Liver (tissue), 9 donors: ENCODE data around the gene SRGAP1. TPM values are rescaled to one million over a fixed set of nuclear protein-coding genes. Genes with fewer than 3 reads are reported as not detected.
"Not testable (repeated sequence)": the region's sequence is repeated elsewhere in the genome, so short reads cannot be mapped to it uniquely, and the experiment has no call there.

ENCODE experiments used
- DNase-seq: peaks from one replicate; pipeline ENCODE4 v3.0.0-alpha.2; 2017; ENCODE audit warnings: low spot score
- H3K27ac ChIP-seq, 2 donors: one replicate each; pipeline ENCODE4 v1.7.0; 2013; ENCODE audit warnings: inconsistent platforms in 2 of 2, low read length in 2 of 2, control low read depth in 1 of 2, low read depth in 1 of 2, mild to moderate bottlenecking in 1 of 2
- H3K27me3 ChIP-seq, 4 donors: one replicate each; pipeline versions ENCODE4 v1.6.1 to v1.7.0; 2013; ENCODE audit warnings: low read length in 3 of 4, inconsistent platforms in 1 of 4, mild to moderate bottlenecking in 1 of 4, moderate library complexity in 1 of 4; ENCODE audit not compliant: control insufficient read depth in 4 of 4, insufficient read depth in 4 of 4
- H3K36me3 ChIP-seq, 4 donors: one replicate each; pipeline versions ENCODE4 v1.6.1 to v1.7.0; 2013; ENCODE audit warnings: low read length in 3 of 4, mild to moderate bottlenecking in 3 of 4, low read depth in 1 of 4, moderate library complexity in 1 of 4; ENCODE audit not compliant: control insufficient read depth in 4 of 4, insufficient read depth in 3 of 4
- H3K4me1 ChIP-seq, 4 donors: one replicate each; pipeline versions ENCODE4 v1.6.1 to v1.7.0; 2013; ENCODE audit warnings: low read length in 3 of 4, mild to moderate bottlenecking in 3 of 4, moderate library complexity in 1 of 4; ENCODE audit not compliant: control insufficient read depth in 4 of 4, insufficient read depth in 4 of 4
- H3K4me3 ChIP-seq, 3 donors: one replicate each; pipeline versions ENCODE4 v1.6.1 to v1.7.0; 2013; ENCODE audit warnings: low read length in 3 of 3, control low read depth in 1 of 3, low read depth in 1 of 3, mild to moderate bottlenecking in 1 of 3
- H3K9ac ChIP-seq, 2 donors: one replicate each; pipeline ENCODE4 v1.7.0; 2013; ENCODE audit warnings: low read length in 2 of 2, mild to moderate bottlenecking in 2 of 2, moderate library complexity in 2 of 2, control low read depth in 1 of 2, low read depth in 1 of 2
- H3K9me3 ChIP-seq, 4 donors: one replicate each; pipeline versions ENCODE4 v1.6.1 to v1.7.0; 2013; ENCODE audit warnings: low read length in 3 of 4; ENCODE audit not compliant: control insufficient read depth in 4 of 4
- EGR1 ChIP-seq, 2 donors: IDR thresholded peaks; 2 replicates each; pipeline ENCODE4 v1.6.1; 2016 to 2018; ENCODE audit warnings: antibody characterized with exemption in 2 of 2, low read depth in 2 of 2
- FOXA1 ChIP-seq: IDR thresholded peaks from 2 replicates; pipeline ENCODE4 v1.6.1; 2016; ENCODE audit warnings: antibody characterized with exemption
- FOXA2 ChIP-seq: IDR thresholded peaks from 2 replicates; pipeline ENCODE4 v1.6.1; 2016; ENCODE audit warnings: antibody characterized with exemption
- GABPA ChIP-seq, 2 donors: IDR thresholded peaks in 1 of 2; conservative IDR thresholded peaks in 1 of 2; 2 replicates each; pipeline ENCODE4 v1.6.1; 2016; ENCODE audit warnings: antibody characterized with exemption in 2 of 2, mild to moderate bottlenecking in 1 of 2, moderate library complexity in 1 of 2
- NR2F2 ChIP-seq: IDR thresholded peaks from 2 replicates; pipeline ENCODE4 v1.6.1; 2016; ENCODE audit warnings: antibody characterized with exemption
- RXRA ChIP-seq, 2 donors: IDR thresholded peaks; 2 replicates each; pipeline ENCODE4 v1.6.1; 2017 to 2018; ENCODE audit warnings: antibody characterized with exemption in 2 of 2, mild to moderate bottlenecking in 1 of 2
- SP1 ChIP-seq: IDR thresholded peaks from 2 replicates; pipeline ENCODE4 v1.6.1; 2018; ENCODE audit warnings: antibody characterized with exemption, mild to moderate bottlenecking
- TAF1 ChIP-seq: conservative IDR thresholded peaks from 2 replicates; pipeline ENCODE4 v1.6.1; 2016; ENCODE audit warnings: antibody characterized with exemption, mild to moderate bottlenecking
- YY1 ChIP-seq: IDR thresholded peaks from 2 replicates; pipeline ENCODE4 v1.6.1; 2016; ENCODE audit warnings: antibody characterized with exemption, mild to moderate bottlenecking
- whole genome bisulfite sequencing: extraction: QIAGEN DNeasy Blood & Tissue Kit; methylation state at CpG from one replicate; pipeline ENCODE4 v1.1.7; 2013; 5-methylcytosine and 5-hydroxymethylcytosine counted together
- polyA plus RNA-seq, 2 donors: library from polyadenylated mRNA; stranded (reverse) in 1 of 2; unstranded in 1 of 2; fragments of 200-250 nt in 1 of 2; fragments of >200 nt in 1 of 2; fragmentation: Nextera tagmentation in 1 of 2; extraction: Ambion mirVana in 1 of 2; gene quantifications; one replicate each; pipeline versions ENCODE4 v1.2.1 to v1.2.3, GENCODE V29; 2013 to 2015
- total RNA-seq, 2 donors: library from RNA; depleted of rRNA; stranded (reverse); fragments of >200 nt; gene quantifications; one replicate each; pipeline ENCODE4 v1.2.3, GENCODE V29; 2014
- TF ChIP-seq, protein P1 (sequence below): IDR thresholded peaks from 2 replicates; pipeline ENCODE4 v1.6.1; 2016; ENCODE audit warnings: antibody characterized with exemption
- TF ChIP-seq, protein P2 (sequence below): fragments of 150-350 bp; IDR thresholded peaks from 2 replicates; pipeline ENCODE4 v1.5.1; 2017; ENCODE audit warnings: improper control_type of control experiment, low read depth, low read length; ENCODE audit not compliant: missing input control
- TF ChIP-seq, protein P3 (sequence below): IDR thresholded peaks from 2 replicates; pipeline ENCODE4 v1.6.1; 2016; ENCODE audit warnings: antibody characterized with exemption
- TF ChIP-seq, protein P4 (sequence below): IDR thresholded peaks from 2 replicates; pipeline ENCODE4 v1.6.1; 2016; ENCODE audit warnings: antibody characterized with exemption
- donor health status: healthy.
- donor health status: healthy.
- donor health status: healthy.
- donor health status: healthy.
- donor health status: healthy.

Gene SRGAP1
- total and polyA plus RNA-seq, 4 donors: 0.28 to 1.3 (median 0.85) TPM

DNA sequence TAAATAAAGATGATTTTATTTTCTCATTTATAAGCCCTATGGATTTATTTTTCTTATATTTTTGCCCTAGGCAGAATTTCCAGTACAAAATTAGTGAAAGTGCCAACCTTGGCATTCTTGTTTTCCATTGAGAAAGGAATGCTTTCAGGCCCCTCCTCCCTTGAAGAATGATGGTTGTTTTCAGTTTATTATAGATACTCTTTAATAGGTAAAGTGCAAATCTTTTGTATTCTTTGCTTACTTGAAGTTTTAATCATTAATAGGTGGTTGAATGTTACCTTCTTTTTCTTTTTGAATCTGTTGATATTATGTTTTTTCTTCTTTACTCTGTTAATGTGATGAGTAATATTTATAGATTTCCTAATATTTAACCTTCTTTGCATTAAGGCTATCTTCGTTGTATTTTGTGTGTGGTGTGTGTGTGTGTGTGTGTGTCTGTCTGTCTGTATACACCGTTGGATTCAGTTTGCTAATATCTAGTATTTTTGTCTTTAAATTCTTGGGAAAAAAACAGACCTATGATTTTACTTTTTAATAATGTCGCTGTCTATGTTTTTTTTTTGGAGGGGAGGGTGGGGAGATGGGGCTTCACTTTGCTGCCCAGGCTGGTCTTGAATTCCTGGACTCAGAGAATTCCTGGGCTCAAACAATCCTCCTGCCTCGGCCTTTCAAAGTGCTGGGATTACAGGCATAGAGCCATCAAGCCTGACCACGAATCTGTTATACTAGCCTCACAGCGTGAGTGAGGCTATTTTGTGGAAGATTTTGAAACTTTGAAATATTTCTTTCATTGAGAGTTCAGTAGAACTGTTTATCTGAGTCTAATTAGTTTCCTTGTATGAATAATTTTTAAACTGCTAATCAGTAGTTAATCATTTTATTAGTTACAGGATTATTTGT is 13.5 kb downstream of the SRGAP1 start:
- no peak overlapping the region for H3K4me3 ChIP-seq
- H3K4me1 ChIP-seq: peaks cover 6 to 10% (median 8%) of the 10 kb centered on the region in 4 donors
- no peaks in the 10 kb centered on the region for H3K9me3 ChIP-seq
- TF ChIP-seq, protein P1, sequence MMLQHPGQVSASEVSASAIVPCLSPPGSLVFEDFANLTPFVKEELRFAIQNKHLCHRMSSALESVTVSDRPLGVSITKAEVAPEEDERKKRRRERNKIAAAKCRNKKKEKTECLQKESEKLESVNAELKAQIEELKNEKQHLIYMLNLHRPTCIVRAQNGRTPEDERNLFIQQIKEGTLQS: no peak
- TF ChIP-seq TAF1 (no peak), FOXA2 (no peak), RXRA (IDR thresholded peaks at IDR 0.05) (no peak), FOXA1 (no peak), YY1 (no peak), SP1 (no peak), EGR1 (IDR thresholded peaks at IDR 0.05; ENCODE audit: low read depth in 2 of 2) (no peak), GABPA (IDR thresholded peaks at IDR 0.05 in 1 of 2, conservative IDR thresholded peaks at IDR 0.05 in 1 of 2) (no peak), NR2F2 (no peak)
- TF ChIP-seq, protein P2, sequence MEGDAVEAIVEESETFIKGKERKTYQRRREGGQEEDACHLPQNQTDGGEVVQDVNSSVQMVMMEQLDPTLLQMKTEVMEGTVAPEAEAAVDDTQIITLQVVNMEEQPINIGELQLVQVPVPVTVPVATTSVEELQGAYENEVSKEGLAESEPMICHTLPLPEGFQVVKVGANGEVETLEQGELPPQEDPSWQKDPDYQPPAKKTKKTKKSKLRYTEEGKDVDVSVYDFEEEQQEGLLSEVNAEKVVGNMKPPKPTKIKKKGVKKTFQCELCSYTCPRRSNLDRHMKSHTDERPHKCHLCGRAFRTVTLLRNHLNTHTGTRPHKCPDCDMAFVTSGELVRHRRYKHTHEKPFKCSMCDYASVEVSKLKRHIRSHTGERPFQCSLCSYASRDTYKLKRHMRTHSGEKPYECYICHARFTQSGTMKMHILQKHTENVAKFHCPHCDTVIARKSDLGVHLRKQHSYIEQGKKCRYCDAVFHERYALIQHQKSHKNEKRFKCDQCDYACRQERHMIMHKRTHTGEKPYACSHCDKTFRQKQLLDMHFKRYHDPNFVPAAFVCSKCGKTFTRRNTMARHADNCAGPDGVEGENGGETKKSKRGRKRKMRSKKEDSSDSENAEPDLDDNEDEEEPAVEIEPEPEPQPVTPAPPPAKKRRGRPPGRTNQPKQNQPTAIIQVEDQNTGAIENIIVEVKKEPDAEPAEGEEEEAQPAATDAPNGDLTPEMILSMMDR: no peak
- TF ChIP-seq, protein P3, sequence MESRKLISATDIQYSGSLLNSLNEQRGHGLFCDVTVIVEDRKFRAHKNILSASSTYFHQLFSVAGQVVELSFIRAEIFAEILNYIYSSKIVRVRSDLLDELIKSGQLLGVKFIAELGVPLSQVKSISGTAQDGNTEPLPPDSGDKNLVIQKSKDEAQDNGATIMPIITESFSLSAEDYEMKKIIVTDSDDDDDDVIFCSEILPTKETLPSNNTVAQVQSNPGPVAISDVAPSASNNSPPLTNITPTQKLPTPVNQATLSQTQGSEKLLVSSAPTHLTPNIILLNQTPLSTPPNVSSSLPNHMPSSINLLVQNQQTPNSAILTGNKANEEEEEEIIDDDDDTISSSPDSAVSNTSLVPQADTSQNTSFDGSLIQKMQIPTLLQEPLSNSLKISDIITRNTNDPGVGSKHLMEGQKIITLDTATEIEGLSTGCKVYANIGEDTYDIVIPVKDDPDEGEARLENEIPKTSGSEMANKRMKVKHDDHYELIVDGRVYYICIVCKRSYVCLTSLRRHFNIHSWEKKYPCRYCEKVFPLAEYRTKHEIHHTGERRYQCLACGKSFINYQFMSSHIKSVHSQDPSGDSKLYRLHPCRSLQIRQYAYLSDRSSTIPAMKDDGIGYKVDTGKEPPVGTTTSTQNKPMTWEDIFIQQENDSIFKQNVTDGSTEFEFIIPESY: no peak
- TF ChIP-seq, protein P4, sequence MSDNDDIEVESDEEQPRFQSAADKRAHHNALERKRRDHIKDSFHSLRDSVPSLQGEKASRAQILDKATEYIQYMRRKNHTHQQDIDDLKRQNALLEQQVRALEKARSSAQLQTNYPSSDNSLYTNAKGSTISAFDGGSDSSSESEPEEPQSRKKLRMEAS: no peak
- H3K36me3 ChIP-seq: no peaks in the 10 kb centered on the region
- no peak overlapping the region for H3K9ac ChIP-seq
- no peak overlapping the region for H3K27ac ChIP-seq
- DNase-seq: no peak
- no peaks in the 10 kb centered on the region for H3K27me3 ChIP-seq
- WGBS: 86% methylated on average over 6 of the region's 6 CpGs

DNA sequence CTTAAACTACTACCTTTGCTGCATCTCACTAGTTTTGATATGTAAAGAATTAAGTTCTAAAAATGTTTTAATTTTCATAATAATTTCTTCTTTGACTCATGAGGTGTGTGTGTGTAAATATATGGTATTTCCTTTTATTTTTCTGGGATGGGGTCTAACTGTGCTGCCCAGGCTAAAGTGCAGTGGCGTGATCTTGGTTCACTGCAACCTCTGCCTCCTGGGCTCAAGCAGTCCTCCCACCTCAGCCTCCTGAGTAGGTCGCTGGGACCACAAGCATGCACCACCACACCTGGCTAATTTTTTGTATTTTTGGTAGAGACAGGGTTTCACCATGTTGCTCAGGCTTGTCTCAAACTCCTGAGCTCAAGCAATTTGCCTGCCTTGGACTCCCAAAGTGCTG is 15.4 kb downstream of the SRGAP1 start:
- H3K27ac ChIP-seq, DNase-seq, H3K4me3 ChIP-seq, H3K9ac ChIP-seq, H3K9me3 ChIP-seq, H3K36me3 ChIP-seq, H3K27me3 ChIP-seq: not testable (repeated sequence)
- peaks cover 6 to 10% (median 8%) of the 10 kb centered on the region in 4 donors for H3K4me1 ChIP-seq
- 91% methylated on average over 2 of the region's 2 CpGs for WGBS
